Keratinocyte (primary cell): ENCODE measurements around the gene SLC7A14. TPM values are rescaled to one million over a fixed set of nuclear protein-coding genes. Genes with fewer than 3 reads are reported as not detected.

Source experiments
- DNase-seq: peaks from one replicate; pipeline ENCODE4 v3.0.0-alpha.2; 2011; ENCODE audit warnings: low read depth, missing footprints, low spot score
- FAIRE-seq: peaks from 2 replicates; lab custom pipeline; 2011; peaks lifted over from hg19 to GRCh38; lab: Jason Lieb, UNC
- H2AFZ ChIP-seq: 2 replicates; pipeline ENCODE4 v1.6.0; 2012; ENCODE audit warnings: low read length, control low read depth, inconsistent platforms; ENCODE audit not compliant: control insufficient read depth
- H3K27ac ChIP-seq: 2 replicates; pipeline ENCODE4 v1.5.1; 2011; ENCODE audit warnings: low read length; ENCODE audit not compliant: control insufficient read depth, insufficient read depth
- H3K27me3 ChIP-seq: 3 replicates; pipeline ENCODE4 v1.6.0; 2011; ENCODE audit warnings: low read length; ENCODE audit not compliant: control insufficient read depth, insufficient read depth; ENCODE audit errors: extremely low read depth
- H3K36me3 ChIP-seq, 2 experiments: 2 replicates in 1 of 2; 3 replicates in 1 of 2; pipeline ENCODE4 v1.5.1; 2011; ENCODE audit warnings: low read length in 2 of 2, mild to moderate bottlenecking in 1 of 2; ENCODE audit not compliant: control insufficient read depth in 2 of 2, insufficient read depth in 2 of 2; ENCODE audit errors: extremely low read depth in 1 of 2
- H3K4me1 ChIP-seq: 3 replicates; pipeline ENCODE4 v1.5.1; 2011; ENCODE audit warnings: low read length; ENCODE audit not compliant: control insufficient read depth, insufficient read depth; ENCODE audit errors: extremely low read depth
- H3K4me2 ChIP-seq: 3 replicates; pipeline ENCODE4 v1.6.0; 2011; ENCODE audit warnings: low read depth, low read length; ENCODE audit not compliant: control insufficient read depth, insufficient read depth; ENCODE audit errors: extremely low read depth
- H3K4me3 ChIP-seq, 3 experiments: fragments of 200-600 bp in 1 of 3; sonication (generic) in 1 of 3; 2 replicates in 2 of 3; 3 replicates in 1 of 3; pipeline ENCODE4 v1.5.1; 2011 to 2016; ENCODE audit warnings: low read length in 3 of 3, mild to moderate bottlenecking in 3 of 3, control low read depth in 2 of 3, inconsistent platforms in 1 of 3, low read depth in 1 of 3, mixed read lengths in 1 of 3, mixed run types in 1 of 3, moderate library complexity in 1 of 3; ENCODE audit not compliant: control insufficient read depth in 2 of 3, insufficient read depth in 2 of 3; ENCODE audit errors: extremely low read depth in 1 of 3
- H3K79me2 ChIP-seq: 2 replicates; pipeline ENCODE4 v1.6.0; 2012; ENCODE audit warnings: low read length; ENCODE audit not compliant: control insufficient read depth, insufficient read depth
- H3K9ac ChIP-seq: 3 replicates; pipeline ENCODE4 v1.6.0; 2011; ENCODE audit warnings: low read length; ENCODE audit not compliant: control insufficient read depth, insufficient read depth; ENCODE audit errors: extremely low read depth
- H3K9me1 ChIP-seq: 3 replicates; pipeline ENCODE4 v1.6.0; 2011; ENCODE audit warnings: low read length; ENCODE audit not compliant: control insufficient read depth, insufficient read depth; ENCODE audit errors: extremely low read depth
- H3K9me3 ChIP-seq: 2 replicates; pipeline ENCODE4 v1.5.1; 2012; ENCODE audit warnings: low read depth, low read length; ENCODE audit not compliant: control insufficient read depth
- H4K20me1 ChIP-seq: 3 replicates; pipeline ENCODE4 v1.6.0; 2011; ENCODE audit warnings: low read length; ENCODE audit not compliant: control insufficient read depth, insufficient read depth; ENCODE audit errors: extremely low read depth
- CTCF ChIP-seq, 3 experiments: IDR thresholded peaks in 1 of 3; conservative IDR thresholded peaks in 1 of 3; optimal IDR thresholded peaks in 1 of 3; 2 replicates in 2 of 3; 3 replicates in 1 of 3; pipeline versions ENCODE3 to v1.5.1; 2011; ENCODE audit warnings: low read length in 3 of 3, mild to moderate bottlenecking in 3 of 3, moderate library complexity in 2 of 3, control low read depth in 1 of 3, inconsistent platforms in 1 of 3; ENCODE audit not compliant: insufficient read depth in 2 of 3; ENCODE audit errors: extremely low read depth in 1 of 3
- EZH2 ChIP-seq: IDR thresholded peaks from one replicate; pipeline ENCODE4 v1.6.1; 2012; ENCODE audit warnings: inconsistent platforms, mild to moderate bottlenecking, low read length, moderate library complexity
- dilution Hi-C: fragments of 300-500 bp; cut with MboI; formaldehyde crosslinking; loops from one replicate; pipeline ENCODE4 v1.7.0; 2020; ENCODE audit warnings: low sequenced_read_pairs; ENCODE audit not compliant: extremely low pct_ligation_motif_present
- polyA plus RNA-seq, 5 experiments: library from polyadenylated mRNA; depleted of rRNA in 3 of 5; stranded (reverse) in 3 of 5; stranded (forward) in 1 of 5; unstranded in 1 of 5; fragments of >200 nt; gene quantifications; 1 replicate in 1 of 5; 2 replicates in 3 of 5; 3 replicates in 1 of 5; pipeline versions ENCODE4 v1.2.1 to v1.2.3, GENCODE V29; 2011 to 2012; ENCODE audit warnings: missing spikeins in 2 of 5, low read depth in 1 of 5, low replicate concordance in 1 of 5

Gene SLC7A14
- polyA plus RNA-seq, 1 donor (not counting 4 experiments of a cell fraction or from before 2014, with no cell fraction given) = not detected

- Histone ChIP-seq H3K9me1 (no peaks in the 10 kb centered on the region), H2AFZ (no peak overlapping the region), H3K36me3 (no peaks in the 10 kb centered on the region), H3K27ac (no peak overlapping the region), H3K4me3 (no peak overlapping the region), H3K27me3 (no peaks in the 10 kb centered on the region), H4K20me1 (no peaks in the 10 kb centered on the region), H3K9me3 (no peaks in the 10 kb centered on the region), H3K4me1 (peaks cover 4% of the 10 kb centered on the region), H3K4me2 (no peak overlapping the region), H3K79me2 (no peaks in the 10 kb centered on the region), H3K9ac (no peak overlapping the region)
- no peak for FAIRE-seq
- TF ChIP-seq EZH2 (no peak), CTCF (optimal IDR thresholded peaks at IDR 0.05 in 1 of 3, IDR thresholded peaks at IDR 0.05 in 1 of 3, conservative IDR thresholded peaks at IDR 0.05 in 1 of 3; ENCODE audit: extremely low read depth in 1 of 3, insufficient read depth in 2 of 3, low read length in 3 of 3) (no peak)
- dilution Hi-C loops = no loop called here
- no peak for DNase-seq
Observed at GRCh38 chr3:170482199-170482598, 103.7 kb downstream of the SLC7A14 start.

GRCh38 chr3:170480111-170480510 lies 105.8 kb downstream of the SLC7A14 start:
- Histone ChIP-seq H3K4me3 (no peak overlapping the region), H3K27ac (no peak overlapping the region), H2AFZ (no peak overlapping the region), H3K27me3 (no peaks in the 10 kb centered on the region), H3K9me3 (no peaks in the 10 kb centered on the region), H3K79me2 (no peaks in the 10 kb centered on the region), H3K36me3 (no peaks in the 10 kb centered on the region), H3K9ac (no peak overlapping the region), H3K9me1 (no peaks in the 10 kb centered on the region), H3K4me1 (peaks cover 4% of the 10 kb centered on the region), H4K20me1 (no peaks in the 10 kb centered on the region), H3K4me2 (no peak overlapping the region)
- dilution Hi-C loops = no loop called here
- no peak for DNase-seq
- no peak for FAIRE-seq
- TF ChIP-seq CTCF (optimal IDR thresholded peaks at IDR 0.05 in 1 of 3, IDR thresholded peaks at IDR 0.05 in 1 of 3, conservative IDR thresholded peaks at IDR 0.05 in 1 of 3; ENCODE audit: extremely low read depth in 1 of 3, insufficient read depth in 2 of 3, low read length in 3 of 3) (no peak), EZH2 (no peak)
